Left kidney (tissue), 2 donors: ENCODE measurements around the gene SSUH2. TPM values are rescaled to one million over a fixed set of nuclear protein-coding genes. Genes with fewer than 3 reads are reported as not detected.

Experiments
- DNase-seq: peaks from one replicate; pipeline ENCODE4 v3.0.0-alpha.2; 2013
- polyA plus RNA-seq: library from polyadenylated mRNA; unstranded; fragments of 120-200 nt; gene quantifications from one replicate; pipeline ENCODE4 v1.2.1, GENCODE V29; 2013; ENCODE audit not compliant: insufficient read length

Gene SSUH2
- polyA plus RNA-seq, 1 donor, result 4.9 TPM

- no peak for DNase-seq
Measured at GRCh38 chr3:8643693-8644365, 769 bp downstream of the SSUH2 start.

- no peak for DNase-seq
Measured at GRCh38 chr3:8642001-8642400, 2.6 kb downstream of the SSUH2 start.

GRCh38 chr3:8641472-8641871, 3.1 kb downstream of the SSUH2 start:
- no peak for DNase-seq

- no peak for DNase-seq
Measured at GRCh38 chr3:8640223-8640622, 4.4 kb downstream of the SSUH2 start.

- no peak for DNase-seq
Measured at GRCh38 chr3:8639659-8640000, 5.0 kb downstream of the SSUH2 start.

- no peak for DNase-seq
Measured at GRCh38 chr3:8638994-8639658, 5.5 kb downstream of the SSUH2 start.

GRCh38 chr3:8637348-8637747, 7.2 kb downstream of the SSUH2 start:
- DNase-seq, result no peak

GRCh38 chr3:8635631-8636030, 9.0 kb downstream of the SSUH2 start:
- DNase-seq, result no peak

GRCh38 chr3:8635125-8635524, 9.5 kb downstream of the SSUH2 start:
- no peak for DNase-seq

- DNase-seq, result no peak
Measured at GRCh38 chr3:8632402-8633237, 12.0 kb downstream of the SSUH2 start.

- no peak for DNase-seq
Measured at GRCh38 chr3:8631661-8632060, 12.9 kb downstream of the SSUH2 start.

- DNase-seq, result no peak
Measured at GRCh38 chr3:8629151-8630021, 15.2 kb downstream of the SSUH2 start.

GRCh38 chr3:8627949-8628348, 16.6 kb downstream of the SSUH2 start:
- no peak for DNase-seq

GRCh38 chr3:8627201-8627940, 17.2 kb downstream of the SSUH2 start:
- no peak for DNase-seq

GRCh38 chr3:8625991-8626390, 18.6 kb downstream of the SSUH2 start:
- no peak for DNase-seq

- DNase-seq, result no peak
Measured at GRCh38 chr3:8624612-8625011, 20.0 kb downstream of the SSUH2 start.

- no peak for DNase-seq
Measured at GRCh38 chr3:8623741-8624140, 20.9 kb downstream of the SSUH2 start.

- peak; percentile 78 for DNase-seq
Measured at GRCh38 chr3:8622873-8623691, 21.5 kb downstream of the SSUH2 start.

GRCh38 chr3:8621872-8622271, 22.7 kb downstream of the SSUH2 start:
- no peak for DNase-seq

GRCh38 chr3:8621141-8621540, 23.5 kb downstream of the SSUH2 start:
- no peak for DNase-seq

- DNase-seq, result no peak
Measured at GRCh38 chr3:8619548-8619947, 25.1 kb downstream of the SSUH2 start.
